ENCODE results near the gene PSMB10. TPM values are rescaled to one million over a fixed set of nuclear protein-coding genes. Genes with fewer than 3 reads are reported as not detected.

PSMB10 gene
- total and polyA plus RNA-seq, 2 donors (not counting 1 experiment from before 2014, with no cell fraction given): 18.1 to 66.9 TPM

- Histone ChIP-seq H3K27me3 (ENCODE audit: control insufficient read depth, insufficient read depth, low read length) (no peaks in the 10 kb centered on the region), H3K4me3 (replicated peaks in 1 of 4; ENCODE audit: control extremely low read depth in 1 of 4, insufficient read depth in 1 of 4, low read depth in 3 of 4, low read length in 4 of 4) (no peak overlapping the region), H3K9me3 (ENCODE audit: control insufficient read depth, insufficient read depth, low read depth, low read length) (no peaks in the 10 kb centered on the region), H3K79me2 (ENCODE audit: control insufficient read depth, insufficient read depth, low read length) (peaks cover 35% of the 10 kb centered on the region), H3K9ac (ENCODE audit: insufficient read depth, low read length) (no peak overlapping the region), H4K20me1 (ENCODE audit: control insufficient read depth, extremely low read depth, insufficient read depth, low read length) (no peaks in the 10 kb centered on the region), H3K36me3 (ENCODE audit: control insufficient read depth, insufficient read depth, low read length) (no peaks in the 10 kb centered on the region), H3K4me1 (ENCODE audit: control insufficient read depth, extremely low read depth, insufficient read depth, low read length) (peaks cover 6% of the 10 kb centered on the region), H3K27ac (ENCODE audit: insufficient read depth, low read length) (no peak overlapping the region), H2AFZ (ENCODE audit: low read length) (no peak overlapping the region), H3K4me2 (ENCODE audit: extremely low read depth, insufficient read depth, low read length) (no peak overlapping the region)
- DNase-seq (ENCODE audit: low read depth in 2 of 2): peak in 1 of 2 donors; percentile 57
- no peak for TF ChIP-seq CTCF (conservative IDR thresholded peaks at IDR 0.05 in 1 of 2, IDR thresholded peaks at IDR 0.05 in 1 of 2; ENCODE audit: low read depth in 1 of 2, low read length in 2 of 2)
- no peak for TF ChIP-seq EZH2 (IDR thresholded peaks at IDR 0.05; ENCODE audit: low read length, missing control alignments)
Measured at GRCh38 chr16:67897231-67897630, 39.4 kb downstream of the PSMB10 start.

GRCh38 chr16:67893743-67894399 is 42.8 kb downstream of the PSMB10 start:
- H3K4me1 ChIP-seq (ENCODE audit: control insufficient read depth, extremely low read depth, insufficient read depth, low read length): peaks cover 6% of the 10 kb centered on the region
- H3K79me2 ChIP-seq (ENCODE audit: control insufficient read depth, insufficient read depth, low read length): peaks cover 29% of the 10 kb centered on the region
- TF ChIP-seq CTCF (conservative IDR thresholded peaks at IDR 0.05 in 1 of 2, IDR thresholded peaks at IDR 0.05 in 1 of 2; ENCODE audit: low read depth in 1 of 2, low read length in 2 of 2) (no peak), EZH2 (IDR thresholded peaks at IDR 0.05; ENCODE audit: low read length, missing control alignments) (no peak)

GRCh38 chr16:67892899-67893742 is 43.5 kb downstream of the PSMB10 start, which contains the start of gene PSKH1:
TSS of gene PSKH1 (plus strand) at chr16:67893254. CDS start at chr16:67908750, 15,496 bp downstream.
- TF ChIP-seq EZH2 (IDR thresholded peaks at IDR 0.05; ENCODE audit: low read length, missing control alignments) (no peak), CTCF (conservative IDR thresholded peaks at IDR 0.05 in 1 of 2, IDR thresholded peaks at IDR 0.05 in 1 of 2; ENCODE audit: low read depth in 1 of 2, low read length in 2 of 2) (no peak)
- peak; percentile 93 to 95 for DNase-seq (ENCODE audit: low read depth in 2 of 2)
- Histone ChIP-seq H3K9ac (ENCODE audit: insufficient read depth, low read length) (peak within 1 kb of the TSS; percentile 100), H3K4me3 (replicated peaks in 1 of 4; ENCODE audit: control extremely low read depth in 1 of 4, insufficient read depth in 1 of 4, low read depth in 3 of 4, low read length in 4 of 4) (peak within 1 kb of the TSS; percentile 82 to 99 (median 97)), H3K9me3 (ENCODE audit: control insufficient read depth, insufficient read depth, low read depth, low read length) (no peaks in the 10 kb centered on the region), H2AFZ (ENCODE audit: low read length) (peak within 1 kb of the TSS; percentile 84), H3K4me2 (ENCODE audit: extremely low read depth, insufficient read depth, low read length) (peak within 1 kb of the TSS; percentile 98), H4K20me1 (ENCODE audit: control insufficient read depth, extremely low read depth, insufficient read depth, low read length) (no peaks in the 10 kb centered on the region), H3K79me2 (ENCODE audit: control insufficient read depth, insufficient read depth, low read length) (peaks cover 29% of the 10 kb centered on the region), H3K4me1 (ENCODE audit: control insufficient read depth, extremely low read depth, insufficient read depth, low read length) (peaks cover 6% of the 10 kb centered on the region), H3K27me3 (ENCODE audit: control insufficient read depth, insufficient read depth, low read length) (no peaks in the 10 kb centered on the region), H3K27ac (ENCODE audit: insufficient read depth, low read length) (peak within 1 kb of the TSS; percentile 97), H3K36me3 (ENCODE audit: control insufficient read depth, insufficient read depth, low read length) (no peaks in the 10 kb centered on the region)

More at GRCh38 chr16:67893743-67894399, 42.8 kb downstream of the PSMB10 start:
- Histone ChIP-seq H4K20me1 (ENCODE audit: control insufficient read depth, extremely low read depth, insufficient read depth, low read length) (no peaks in the 10 kb centered on the region), H3K27me3 (ENCODE audit: control insufficient read depth, insufficient read depth, low read length) (no peaks in the 10 kb centered on the region), H3K4me2 (ENCODE audit: extremely low read depth, insufficient read depth, low read length) (peak overlapping the region; percentile 98), H3K9ac (ENCODE audit: insufficient read depth, low read length) (peak overlapping the region; percentile 100), H3K9me3 (ENCODE audit: control insufficient read depth, insufficient read depth, low read depth, low read length) (no peaks in the 10 kb centered on the region), H3K36me3 (ENCODE audit: control insufficient read depth, insufficient read depth, low read length) (no peaks in the 10 kb centered on the region), H2AFZ (ENCODE audit: low read length) (peak overlapping the region; percentile 81), H3K27ac (ENCODE audit: insufficient read depth, low read length) (peak overlapping the region; percentile 97), H3K4me3 (replicated peaks in 1 of 4; ENCODE audit: control extremely low read depth in 1 of 4, insufficient read depth in 1 of 4, low read depth in 3 of 4, low read length in 4 of 4) (peak overlapping the region; percentile 82 to 99 (median 97))
- peak in 1 of 2 donors; percentile 24 for DNase-seq (ENCODE audit: low read depth in 2 of 2)

Data from fibroblast of lung (primary cell).